ENCODE data around the gene TAF4.
"Not testable (repeated sequence)": the region's sequence is repeated elsewhere in the genome, so short reads cannot be mapped to it uniquely, and the experiment has no call there.

TAF4 gene

DNA sequence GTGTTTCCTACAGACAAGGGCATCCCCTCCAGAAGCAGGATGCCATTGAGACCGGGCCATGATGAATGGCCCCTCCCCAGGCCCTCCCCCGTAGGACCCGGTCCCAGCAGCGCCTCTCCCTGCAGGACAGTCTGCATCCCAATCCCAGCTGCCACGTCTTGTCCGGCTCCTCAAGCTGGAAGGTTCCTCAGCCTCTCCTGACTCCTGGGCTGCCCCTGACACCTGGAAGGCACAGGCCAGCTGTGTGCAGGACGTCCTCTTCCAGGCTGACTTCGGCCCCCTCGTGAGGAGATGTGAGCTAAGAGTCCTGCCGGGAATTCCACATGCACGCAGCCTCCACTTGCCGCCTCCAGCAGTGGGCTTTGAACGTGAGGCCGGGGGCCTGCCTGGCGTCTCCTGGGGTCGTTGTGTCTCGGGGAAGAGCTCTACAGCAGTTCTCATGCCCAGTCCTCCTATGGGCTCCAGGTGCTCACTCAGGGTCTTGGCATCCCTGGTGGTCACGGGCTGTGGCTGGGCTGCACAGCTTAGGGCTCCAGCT is 64.4 kb downstream of the TAF4 start:
- DNase-seq, result no peak

DNA sequence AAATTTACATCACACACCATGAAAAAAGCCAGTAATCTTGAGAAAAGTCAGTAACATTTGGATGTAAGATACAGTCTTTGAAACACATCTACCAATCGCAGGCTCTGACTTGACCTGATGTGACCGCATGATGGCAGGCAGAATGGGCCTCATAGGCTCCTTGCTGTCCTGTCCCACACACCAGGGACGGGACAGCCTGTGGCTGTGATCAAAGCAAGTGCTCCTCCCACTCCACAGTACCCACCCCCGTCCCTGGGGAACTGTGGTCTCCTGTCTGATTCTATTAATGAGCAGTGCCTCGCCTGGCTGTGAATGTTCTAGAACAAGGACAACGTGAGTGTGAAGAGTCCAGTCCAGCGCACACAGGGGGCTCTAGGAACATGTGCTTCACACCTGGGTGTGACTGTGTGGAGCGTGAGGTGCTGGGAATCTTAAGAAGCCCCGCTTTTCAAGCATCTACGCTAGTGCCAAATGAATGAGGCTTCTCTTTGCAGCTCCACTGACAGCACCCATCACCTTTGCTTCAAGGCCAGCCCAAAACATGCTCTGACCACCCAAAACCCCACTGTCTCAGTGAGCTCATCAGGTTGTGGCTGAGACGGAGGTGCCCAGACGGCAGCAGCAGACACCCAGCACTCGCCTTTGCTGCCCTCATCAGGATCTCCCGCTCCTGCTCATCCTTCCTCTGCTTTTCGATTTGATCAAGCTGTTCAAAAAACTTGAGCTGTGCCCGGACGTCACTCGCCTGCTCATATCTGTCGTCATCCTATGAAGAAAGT is 67.1 kb downstream of the TAF4 start:
- DNase-seq, result no peak

DNA sequence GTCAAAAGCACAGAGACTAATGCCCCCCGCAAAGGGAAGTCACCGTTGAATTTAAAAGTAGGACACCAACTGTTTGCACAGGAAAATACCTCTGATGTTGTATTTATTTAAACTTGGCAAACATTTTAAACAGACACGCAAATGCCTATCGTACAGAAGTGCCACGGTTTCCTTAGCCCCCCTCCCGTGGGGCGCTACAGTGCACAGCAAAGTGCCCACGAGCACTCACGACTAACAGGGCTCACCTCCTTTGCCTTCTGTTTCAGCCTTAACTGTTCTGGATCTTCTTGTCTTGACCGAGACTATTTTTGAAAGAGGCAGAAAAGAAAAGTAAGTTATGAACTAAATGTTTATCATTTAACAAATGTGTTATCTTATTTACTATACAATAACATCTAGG is 67.8 kb downstream of the TAF4 start:
- no peak for DNase-seq

DNA sequence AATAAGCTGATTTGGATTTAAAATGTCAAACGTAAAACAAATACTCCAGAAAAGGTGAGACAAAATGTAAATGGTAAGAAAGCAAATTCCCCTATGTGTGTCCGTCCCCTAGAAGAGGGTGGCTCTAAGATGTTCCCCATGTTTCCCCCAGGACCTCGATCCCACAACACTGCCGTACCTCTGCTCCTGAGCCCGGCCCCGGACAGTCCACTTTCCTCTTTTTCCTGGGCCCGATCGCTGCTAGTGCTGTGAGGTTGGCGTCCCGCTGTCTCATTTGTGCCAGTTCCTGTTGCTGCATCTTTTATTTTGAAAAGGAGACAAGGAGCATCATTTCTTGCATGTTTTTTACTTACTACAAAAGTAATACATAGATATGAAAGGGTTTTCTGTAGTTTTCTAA is 68.3 kb downstream of the TAF4 start:
- DNase-seq, result no peak

DNA sequence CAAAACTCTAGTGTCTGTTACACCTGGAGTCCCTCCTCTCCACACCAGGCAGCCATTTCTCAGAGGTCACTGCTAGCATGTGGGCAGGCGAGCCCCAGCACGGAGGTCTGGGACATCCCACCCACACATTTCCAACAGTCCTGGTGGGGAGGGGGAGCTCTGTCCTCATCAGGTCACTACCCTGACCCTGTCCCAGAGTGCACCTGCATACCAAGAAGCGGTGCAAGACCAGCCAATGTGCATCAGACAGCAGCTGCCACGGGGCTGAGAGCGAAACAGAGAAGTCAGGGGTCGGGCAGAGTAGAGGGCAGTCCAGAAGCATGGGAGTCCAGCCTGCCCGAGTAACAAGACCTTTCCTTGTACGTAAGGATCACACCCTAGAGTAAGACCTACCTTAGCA is 71.1 kb downstream of the TAF4 start:
- no peak for DNase-seq

DNA sequence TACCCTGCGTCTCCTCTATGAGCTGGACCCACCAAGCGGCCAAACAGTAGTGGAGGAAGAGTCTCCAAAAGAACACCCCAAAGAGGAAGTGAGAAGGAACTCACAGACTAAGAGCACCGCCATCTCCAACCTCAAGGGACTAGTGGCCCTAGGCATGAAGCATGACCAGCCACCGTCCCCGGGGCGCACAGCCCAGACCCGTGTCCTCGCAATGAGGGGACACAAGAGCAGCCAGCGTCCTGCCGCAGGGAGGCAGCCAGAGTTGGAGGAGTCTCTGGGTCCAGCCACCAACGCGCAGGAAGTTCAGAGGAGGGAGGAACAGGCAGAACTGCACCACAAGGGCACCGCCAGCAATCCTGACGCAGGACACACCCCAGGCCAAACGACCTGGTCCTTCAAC is 72.6 kb downstream of the TAF4 start:
- DNase-seq, result no peak

DNA sequence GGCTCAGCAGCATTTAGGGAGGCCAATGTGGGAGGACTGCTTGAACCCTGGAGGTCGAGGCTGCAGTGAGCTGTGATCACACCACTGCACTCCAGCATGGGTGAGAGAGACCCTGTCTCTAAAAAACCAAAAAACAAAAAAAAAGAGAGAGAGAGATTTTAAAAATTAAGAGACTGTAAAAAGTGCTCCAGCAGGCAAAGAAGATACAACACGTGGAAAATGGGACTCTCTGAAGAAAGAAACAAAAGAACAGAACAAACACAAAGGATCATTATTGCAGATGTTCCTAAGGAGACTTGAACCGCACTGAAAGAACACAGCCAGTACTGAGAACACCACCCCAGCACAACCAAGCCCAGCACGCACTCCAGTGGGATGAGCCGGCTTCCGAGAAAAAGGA is 74.2 kb downstream of the TAF4 start:
- DNase-seq, result no peak

DNA sequence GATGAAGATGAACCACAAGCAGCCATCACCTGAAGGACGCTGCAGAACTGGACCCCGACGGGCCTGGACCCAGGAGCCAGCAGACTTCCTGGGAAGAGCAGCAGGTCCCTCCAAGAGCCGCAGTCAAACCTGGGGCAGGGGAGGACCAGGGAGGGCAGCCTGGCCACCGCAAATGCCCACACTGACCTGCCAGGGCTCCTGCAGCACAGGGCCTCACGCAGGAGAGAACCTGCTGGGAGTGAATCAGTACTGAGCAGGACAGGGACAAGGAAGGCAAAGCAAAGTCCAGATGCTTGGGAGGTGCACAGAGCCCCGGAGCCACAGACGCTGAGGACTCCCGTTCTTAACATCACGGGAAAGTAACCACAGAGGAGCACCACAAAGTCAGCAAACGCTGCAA is 75.2 kb downstream of the TAF4 start:
- no peak for DNase-seq

DNA sequence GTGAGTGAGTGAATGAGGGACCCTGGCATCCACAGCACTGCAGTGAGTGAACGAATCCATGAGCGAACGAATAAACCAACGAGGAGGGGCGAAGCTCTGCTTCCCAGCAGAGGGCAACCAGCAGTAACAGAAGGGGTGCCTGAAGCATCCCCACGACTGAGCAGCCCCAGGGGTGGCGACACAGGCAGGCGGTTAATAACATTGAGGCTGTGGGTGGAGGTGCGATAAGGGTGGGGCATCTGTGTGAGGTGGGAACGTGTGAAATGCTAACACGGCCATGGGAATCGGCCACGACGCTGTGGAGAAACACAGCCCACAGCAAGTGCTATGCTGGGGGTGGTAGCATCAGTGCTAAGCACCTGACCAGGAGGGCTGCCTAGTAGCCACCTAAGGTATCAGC is 75.9 kb downstream of the TAF4 start:
- no peak for DNase-seq

DNA sequence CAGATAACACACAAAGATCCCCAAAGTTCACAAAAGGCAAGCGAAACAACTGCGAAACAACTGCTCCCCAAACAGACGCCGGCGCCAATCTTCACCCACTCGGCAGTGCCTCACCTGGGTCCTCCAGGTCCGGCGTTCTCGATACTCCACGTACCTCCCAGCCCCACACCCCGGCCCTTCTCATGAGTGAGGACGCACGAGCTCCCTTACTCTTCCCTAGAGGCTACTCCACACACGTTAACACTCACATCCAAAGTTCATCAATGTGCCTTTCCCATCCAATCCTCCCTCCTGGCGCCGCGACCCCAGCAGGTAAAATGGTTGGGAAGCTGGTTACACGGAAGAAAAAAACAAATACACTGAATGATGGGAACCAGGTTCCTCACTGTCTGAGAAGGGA is 77.0 kb downstream of the TAF4 start:
- no peak for DNase-seq

DNA sequence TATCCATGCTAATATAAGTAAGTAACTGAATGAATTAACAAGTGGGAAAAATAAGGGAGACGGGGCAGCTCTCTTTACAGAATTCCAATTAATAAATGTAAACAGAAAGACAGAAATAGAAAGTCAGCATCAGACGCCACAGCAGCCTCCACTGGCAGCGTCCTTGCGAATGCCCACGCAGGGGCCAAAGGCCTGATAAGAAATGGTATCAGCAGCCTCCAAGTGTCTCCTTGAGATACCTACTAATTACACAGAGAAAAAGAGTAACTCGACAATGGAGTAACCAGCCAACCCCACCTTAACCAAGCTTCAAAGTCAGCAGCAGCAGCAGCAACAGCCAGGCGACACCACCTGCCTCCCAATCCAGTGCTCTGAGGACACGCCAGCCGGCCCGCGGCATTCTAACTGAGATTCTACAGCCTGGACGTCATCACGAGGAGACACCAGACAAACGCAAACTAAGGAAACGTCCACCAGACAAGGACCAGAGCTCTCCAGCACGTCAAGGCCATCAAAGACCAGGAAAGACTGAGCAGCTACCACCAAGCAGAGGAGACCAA is 78.8 kb downstream of the TAF4 start:
- no peak for DNase-seq

DNA sequence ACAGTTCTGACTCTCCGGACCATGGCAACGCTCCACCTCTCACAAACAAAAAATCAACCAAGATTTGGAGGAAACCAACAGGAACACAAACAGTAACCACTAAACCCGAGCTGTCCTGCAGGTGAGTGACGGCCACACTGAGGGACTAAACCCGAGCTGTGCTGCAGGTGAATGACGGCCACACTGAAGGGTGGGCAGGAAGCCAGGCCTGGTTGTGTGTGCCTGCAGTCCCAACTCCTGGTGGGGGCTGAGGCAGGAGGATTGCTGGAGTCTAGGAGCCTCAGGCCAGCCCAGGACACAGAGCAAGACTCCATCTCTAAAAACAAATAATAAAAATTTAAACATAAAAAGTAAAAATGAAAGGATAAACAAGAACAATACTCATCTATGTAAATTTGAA is 80.6 kb downstream of the TAF4 start:
- DNase-seq, result no peak

DNA sequence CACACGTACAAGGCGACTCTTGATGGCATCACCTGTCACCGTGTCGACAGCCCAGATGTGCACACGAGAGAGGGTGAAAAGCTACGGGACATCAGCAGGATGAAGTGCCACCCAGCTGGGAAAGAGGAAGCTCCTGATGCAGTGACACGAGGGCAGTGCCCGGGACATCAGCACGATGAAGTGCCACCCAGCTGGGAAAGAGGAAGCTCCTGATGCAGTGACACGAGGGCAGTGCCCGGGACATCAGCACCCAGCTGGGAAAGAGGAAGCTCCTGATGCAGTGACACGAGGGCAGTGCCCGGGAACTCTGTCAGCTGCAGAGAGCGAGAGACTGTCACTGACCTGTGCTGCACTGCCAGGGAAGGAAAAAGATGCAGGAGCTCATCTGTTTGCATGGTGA is 81.2 kb downstream of the TAF4 start:
- not testable (repeated sequence) for DNase-seq

DNA sequence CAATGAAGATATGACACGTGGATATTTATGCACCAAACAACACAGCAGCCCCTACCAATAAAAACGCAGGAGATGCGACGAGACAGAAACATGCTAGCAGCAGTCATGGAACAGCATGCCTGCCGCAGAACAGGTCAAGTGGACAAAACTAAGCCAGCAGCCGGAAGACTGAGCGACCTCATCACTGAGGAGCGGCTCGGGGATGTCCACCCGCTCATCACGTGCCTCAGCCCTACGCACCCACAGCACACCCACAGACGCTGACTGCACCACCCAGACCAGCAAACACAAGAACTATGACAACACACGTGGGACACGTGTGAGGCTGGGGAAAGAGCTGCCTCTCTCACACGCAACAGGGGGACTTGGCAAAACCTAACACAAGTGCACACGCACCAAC is 81.7 kb downstream of the TAF4 start:
- no peak for DNase-seq

DNA sequence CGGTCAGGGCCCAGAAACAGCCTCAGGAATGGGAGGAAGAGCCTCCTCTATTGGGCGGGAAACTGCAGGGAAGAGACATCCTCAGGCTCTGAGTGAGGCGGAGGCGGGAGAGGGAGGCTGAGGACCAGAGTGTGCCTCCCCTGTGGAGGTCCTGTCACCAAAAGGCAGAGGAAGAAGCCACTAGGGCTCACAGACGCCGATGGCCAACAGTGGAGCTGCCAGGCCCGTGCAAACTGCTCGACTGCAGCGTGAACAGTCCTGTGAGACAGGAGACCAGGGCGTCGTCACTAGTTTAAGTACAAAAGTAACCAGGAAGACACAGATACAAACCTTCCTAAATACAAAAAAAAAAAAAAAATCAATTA is 82.7 kb downstream of the TAF4 start:
- DNase-seq, result no peak

DNA sequence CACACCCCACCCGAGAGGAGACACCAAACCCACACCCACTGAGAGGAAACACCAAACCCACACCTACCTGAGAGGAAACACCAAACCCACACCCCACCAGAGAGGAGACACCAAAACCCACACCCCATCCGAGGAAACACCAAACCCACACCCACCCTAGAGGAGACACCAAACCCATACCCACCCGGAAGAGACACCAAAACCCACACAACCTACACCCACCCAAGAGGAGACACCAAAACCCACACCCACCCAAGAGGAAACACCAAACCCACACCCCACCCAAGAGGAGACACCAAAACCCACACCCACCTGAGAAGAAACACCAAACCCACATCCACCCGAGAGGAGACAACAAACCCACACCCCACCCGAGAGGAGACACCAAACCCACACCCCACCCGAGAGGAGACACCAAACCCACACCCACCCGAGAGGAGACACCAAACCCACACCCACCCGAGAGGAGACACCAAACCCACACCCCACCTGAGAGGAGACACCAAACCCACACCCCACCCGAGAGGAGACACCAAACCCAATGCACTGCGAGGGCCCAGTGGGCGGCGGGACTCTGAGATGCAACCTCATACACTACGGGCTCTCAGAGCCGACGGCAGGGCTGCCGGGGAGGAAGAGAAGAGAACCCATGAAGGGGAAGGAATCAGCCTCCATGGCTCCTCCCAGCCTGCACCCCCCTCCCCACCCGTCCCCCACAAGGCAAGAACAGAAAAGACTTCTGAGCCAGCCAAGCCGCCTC is 83.3 kb downstream of the TAF4 start:
- no peak for DNase-seq

DNA sequence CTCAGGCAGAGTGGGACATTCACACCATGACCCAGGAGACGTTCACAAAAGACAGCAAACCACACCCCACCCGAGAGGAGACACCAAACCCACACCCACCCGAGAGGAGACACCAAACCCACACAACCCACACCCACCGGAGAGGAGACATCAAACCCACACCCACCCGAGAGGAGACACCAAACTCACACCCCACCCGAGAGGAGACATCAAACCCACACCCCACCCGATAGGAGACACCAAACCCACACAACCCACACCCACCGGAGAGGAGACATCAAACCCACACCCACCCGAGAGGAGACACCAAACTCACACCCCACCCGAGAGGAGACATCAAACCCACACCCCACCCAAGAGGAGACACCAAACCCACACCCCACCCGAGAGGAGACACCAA is 84.0 kb downstream of the TAF4 start:
- not testable (repeated sequence) for DNase-seq

DNA sequence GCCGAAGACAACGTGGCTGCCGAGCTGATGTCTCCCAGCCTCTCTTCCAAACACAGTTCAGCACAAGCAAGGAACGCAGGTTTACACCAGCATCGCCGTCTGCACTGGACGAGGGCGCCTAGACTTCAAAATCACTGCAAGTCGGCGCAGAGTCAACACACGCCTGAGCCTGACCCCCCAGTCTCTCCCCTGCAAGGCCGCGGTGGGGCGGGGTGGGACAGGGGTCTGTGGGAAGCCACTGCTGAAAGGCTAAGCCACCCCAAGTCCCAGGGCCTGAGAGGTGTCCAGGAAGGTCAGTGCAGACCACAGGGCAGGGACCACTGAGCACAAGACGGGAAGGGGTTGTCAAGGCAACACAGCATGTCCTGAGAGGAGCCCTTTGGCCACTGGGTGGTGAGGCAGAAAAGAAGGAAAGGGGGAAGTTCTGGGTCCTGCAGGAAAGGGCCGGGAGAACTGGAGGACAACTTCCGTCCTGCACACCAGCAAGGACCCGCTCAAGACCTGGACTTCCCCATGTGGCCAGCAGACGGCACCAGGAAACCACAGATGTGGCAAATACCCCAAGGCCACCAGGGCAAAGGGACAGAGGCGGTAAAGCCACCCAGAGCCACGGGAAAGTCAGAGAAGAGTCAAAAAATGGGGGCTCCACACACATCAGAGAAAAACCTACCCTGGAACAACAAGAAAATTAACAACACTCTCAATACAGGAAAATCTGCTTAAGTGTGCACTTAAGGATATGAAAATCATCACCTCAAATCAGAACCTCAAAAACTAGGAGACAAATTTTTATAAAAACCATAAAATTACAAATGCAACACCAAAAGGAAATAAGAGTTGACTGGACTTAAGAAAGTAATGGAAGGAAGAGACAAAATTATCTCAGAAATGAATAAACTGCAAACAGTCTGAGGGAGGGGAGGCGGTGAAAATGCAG is 84.8 kb downstream of the TAF4 start:
- DNase-seq, result no peak

DNA sequence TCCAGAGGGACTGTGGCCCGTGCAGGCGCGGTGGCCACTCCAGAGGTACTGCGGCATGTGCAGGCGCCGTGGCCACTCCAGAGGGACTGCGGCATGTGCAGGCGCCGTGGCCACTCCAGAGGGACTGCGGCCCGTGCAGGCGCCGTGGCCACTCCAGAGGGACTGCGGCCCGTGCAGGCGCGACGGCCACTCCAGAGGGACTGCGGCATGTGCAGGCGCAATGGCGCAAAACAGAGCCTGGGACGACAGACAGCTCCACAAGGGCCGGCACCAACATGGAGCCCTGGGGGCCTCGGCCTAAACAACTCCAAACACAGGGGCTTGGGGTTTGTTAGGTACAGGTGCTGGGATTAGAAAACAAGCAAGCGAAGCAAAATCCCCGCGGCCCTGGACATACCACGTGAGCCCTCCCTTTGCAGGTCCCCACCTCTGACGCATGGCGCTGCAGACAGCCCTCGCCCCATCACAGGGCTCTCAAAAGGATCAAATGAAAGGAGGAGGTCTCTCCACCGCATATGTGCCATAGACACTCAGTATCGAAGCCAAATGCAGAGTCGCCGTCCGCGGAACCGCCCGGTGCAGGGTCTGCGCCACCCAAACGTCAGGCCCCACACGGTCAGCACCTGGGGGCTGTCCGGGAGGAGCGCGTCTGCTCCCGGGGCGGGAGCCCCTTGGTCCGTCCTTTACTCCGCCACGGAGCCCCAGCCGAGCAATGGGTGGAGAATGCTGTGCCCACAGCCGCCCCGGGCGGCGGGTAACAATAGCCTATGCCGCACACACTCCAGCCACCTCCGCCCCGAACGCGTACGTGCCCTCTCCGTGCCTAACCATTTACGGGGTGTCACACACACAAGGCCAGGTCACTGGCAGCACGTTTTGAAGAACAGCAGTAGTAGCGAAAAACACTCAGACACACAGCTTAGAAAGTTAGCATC is 85.7 kb downstream of the TAF4 start:
- DNase-seq, result no peak

DNA sequence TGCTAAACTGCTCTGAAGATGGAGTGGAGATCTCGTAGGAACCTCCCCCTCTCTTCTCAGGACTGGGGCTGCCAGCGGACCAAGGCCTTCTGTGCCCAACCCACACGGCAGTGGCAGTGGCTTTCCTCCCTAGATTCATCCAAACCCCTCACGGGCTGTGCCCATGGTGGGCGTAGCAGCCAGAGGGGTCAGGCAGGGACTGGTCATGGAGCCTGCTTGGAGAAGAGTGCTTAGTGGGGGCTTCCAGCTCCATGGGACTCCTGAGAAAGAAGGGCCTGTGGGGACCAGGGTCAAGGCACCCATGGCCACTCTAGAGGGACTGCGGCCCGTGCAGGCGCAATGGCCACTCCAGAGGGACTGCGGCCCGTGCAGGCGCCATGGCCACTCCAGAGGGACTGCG is 86.6 kb downstream of the TAF4 start:
- DNase-seq, result no peak

DNA sequence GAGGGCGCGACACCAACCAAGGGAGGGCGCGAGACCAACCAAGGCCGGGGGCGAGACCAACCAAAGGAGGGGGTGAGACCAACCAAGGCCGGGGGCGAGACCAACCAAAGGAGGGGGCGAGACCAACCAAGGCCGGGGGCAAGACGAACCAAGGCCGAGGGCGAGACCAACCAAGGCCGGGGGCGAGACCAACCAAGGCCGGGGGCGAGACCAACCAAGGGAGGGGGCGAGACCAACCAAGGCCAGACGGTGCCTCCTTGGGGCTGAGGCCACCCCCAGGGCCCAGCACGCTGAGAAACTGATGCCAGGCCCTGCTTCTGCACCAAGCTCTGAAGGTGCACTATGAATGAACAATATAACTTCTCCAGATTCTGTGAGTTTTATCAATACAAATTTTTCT is 87.2 kb downstream of the TAF4 start:
- DNase-seq, result no peak

DNA sequence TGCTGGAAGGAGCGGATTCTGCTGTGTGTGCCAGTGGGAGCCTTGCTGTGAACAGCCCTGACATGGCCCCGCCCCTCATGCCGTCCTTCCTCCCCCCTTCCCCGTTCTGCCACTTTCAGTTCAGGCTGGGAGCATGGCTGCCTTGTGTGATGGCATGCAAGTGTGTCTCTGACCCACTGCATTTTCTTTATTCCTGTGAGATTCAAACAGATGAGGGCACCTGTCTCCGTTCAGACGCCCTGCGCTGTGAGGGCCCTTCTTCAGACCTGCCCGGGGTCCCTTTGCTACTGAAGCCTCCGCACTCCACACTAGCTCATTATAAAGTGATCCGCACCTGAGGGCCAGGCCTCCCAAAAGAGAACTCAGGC is 88.3 kb downstream of the TAF4 start:
- no peak for DNase-seq

Measured in effector CD4-positive, alpha-beta T cell (primary cell).